Fibroblast of mammary gland (primary cell): ENCODE results near the gene COL23A1.

Experiments
- DNase-seq: peaks from one replicate; pipeline ENCODE4 v3.0.0-alpha.2; 2010; ENCODE audit warnings: low read depth
- H3K4me3 ChIP-seq: 2 replicates; pipeline ENCODE4 v1.5.1; 2011; ENCODE audit warnings: low read depth, mild to moderate bottlenecking, low read length, moderate library complexity; ENCODE audit not compliant: control insufficient read depth
- CTCF ChIP-seq: conservative IDR thresholded peaks from 2 replicates; pipeline ENCODE4 v1.5.1; 2011; ENCODE audit warnings: low read depth, low read length, inconsistent platforms; ENCODE audit not compliant: control insufficient read depth, insufficient read depth

The COL23A1 gene

GRCh38 chr5:178522361-178522760, 67.8 kb downstream of the COL23A1 start:
- no peak for TF ChIP-seq CTCF
- no peak for DNase-seq
- H3K4me3 ChIP-seq, result no peak overlapping the region

GRCh38 chr5:178520851-178521250, 69.3 kb downstream of the COL23A1 start:
- no peak for TF ChIP-seq CTCF
- no peak for DNase-seq
- H3K4me3 ChIP-seq, result no peak overlapping the region

- no peak for TF ChIP-seq CTCF
- no peak overlapping the region for H3K4me3 ChIP-seq
- DNase-seq, result no peak
These were observed 70.4 kb downstream of the COL23A1 start for GRCh38 chr5:178519804-178520203.

GRCh38 chr5:178519155-178519554, 71.0 kb downstream of the COL23A1 start:
- no peak for DNase-seq
- no peak for TF ChIP-seq CTCF
- no peak overlapping the region for H3K4me3 ChIP-seq

- H3K4me3 ChIP-seq, result no peak overlapping the region
These were observed 73.5 kb downstream of the COL23A1 start for GRCh38 chr5:178516504-178517235.

GRCh38 chr5:178515776-178516503, 74.3 kb downstream of the COL23A1 start:
- TF ChIP-seq CTCF, result no peak
- H3K4me3 ChIP-seq, result no peak overlapping the region
- no peak for DNase-seq

More at GRCh38 chr5:178516504-178517235, 73.5 kb downstream of the COL23A1 start:
- no peak for TF ChIP-seq CTCF
- DNase-seq, result no peak
